ENCODE measurements around the gene MRPL45.

GRCh38 chr17:38345743-38346142 lies 48.8 kb downstream of the MRPL45 start:
- TF ChIP-seq POLR2A (IDR thresholded peaks at IDR 0.05) (no peak), CTCF (IDR thresholded peaks at IDR 0.05) (no peak)

All from lower leg skin (tissue), 3 donors.